Measurements from ENCODE around the gene DMBT1.

DMBT1 gene

DNA sequence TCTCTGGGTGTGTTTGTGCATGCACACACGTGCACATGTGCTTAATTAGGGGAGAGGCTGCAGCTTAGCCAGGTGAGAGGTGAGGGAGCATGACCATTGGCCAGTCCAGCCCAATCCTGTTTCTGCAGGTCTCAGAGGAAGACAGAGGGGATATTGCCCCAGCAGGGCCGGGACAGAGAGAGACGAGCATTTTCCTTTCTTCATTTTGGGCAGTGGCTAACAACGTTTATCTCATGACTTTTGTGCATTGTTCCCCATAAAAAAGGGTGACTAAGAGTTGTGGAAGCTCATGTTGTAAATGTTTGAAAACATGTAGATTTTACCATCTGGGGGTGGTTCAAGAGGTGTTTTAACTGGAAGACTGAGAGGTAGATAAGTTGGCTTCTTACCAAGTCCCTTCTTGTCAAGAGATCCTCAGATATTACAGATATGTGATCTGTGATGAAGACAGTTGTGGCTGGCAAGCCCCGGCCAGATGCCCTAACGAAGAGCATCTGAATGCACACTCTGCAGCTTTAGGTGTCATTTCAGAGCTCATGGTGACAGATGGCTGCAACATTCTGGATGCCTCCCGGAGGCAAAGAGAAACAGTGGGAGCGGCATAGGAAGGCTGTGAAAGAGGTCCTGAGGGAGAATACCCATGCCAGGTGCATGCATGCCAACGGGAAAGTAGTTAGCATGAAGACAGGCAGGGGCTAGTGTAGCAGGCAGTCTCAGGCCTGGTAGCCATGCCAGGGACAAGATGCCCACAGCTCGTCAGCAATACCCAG, 16.7 kb upstream of the DMBT1 start:
- FAIRE-seq (no peak), DNase-seq (ENCODE audit: insufficient read length, low spot score) (no peak)
- TF ChIP-seq PAX5 (IDR thresholded peaks at IDR 0.05; ENCODE audit: insufficient read depth, low read length, severe bottlenecking) (no peak), POLR2AphosphoS5 (IDR thresholded peaks at IDR 0.05; ENCODE audit: low read depth, low read length) (no peak), SPI1 (IDR thresholded peaks at IDR 0.05; ENCODE audit: low read depth, low read length) (no peak), POLR2A (IDR thresholded peaks at IDR 0.05; ENCODE audit: low read depth, low read length) (no peak), TAF1 (IDR thresholded peaks at IDR 0.05; ENCODE audit: low read depth, low read length) (no peak), POU2F2 (IDR thresholded peaks at IDR 0.05; ENCODE audit: low read depth, low read length) (no peak)

DNA sequence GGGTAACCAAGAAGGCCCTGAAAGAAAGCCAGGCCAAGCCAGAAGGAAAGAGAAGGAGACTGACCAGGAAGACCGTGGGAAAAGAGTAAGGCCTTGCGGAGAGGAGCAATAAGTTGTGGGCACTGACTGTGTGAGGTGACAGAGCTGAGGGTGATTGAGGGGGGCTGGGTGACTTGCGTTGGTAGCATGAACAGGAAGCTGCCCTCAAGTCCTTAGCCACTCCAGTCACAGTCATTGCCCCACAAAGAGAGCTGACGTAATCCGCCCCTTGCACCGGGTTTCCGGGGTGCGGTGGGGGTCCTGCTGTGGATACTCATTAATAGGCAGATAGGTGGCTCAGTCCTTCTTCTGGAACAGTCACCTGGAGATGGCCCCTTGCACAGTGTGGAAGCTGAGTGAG, 16.1 kb upstream of the DMBT1 start:
- FAIRE-seq (no peak), DNase-seq (ENCODE audit: insufficient read length, low spot score) (no peak)
- TF ChIP-seq SPI1 (IDR thresholded peaks at IDR 0.05; ENCODE audit: low read depth, low read length) (no peak), POLR2A (IDR thresholded peaks at IDR 0.05; ENCODE audit: low read depth, low read length) (no peak), POU2F2 (IDR thresholded peaks at IDR 0.05; ENCODE audit: low read depth, low read length) (no peak), POLR2AphosphoS5 (IDR thresholded peaks at IDR 0.05; ENCODE audit: low read depth, low read length) (no peak), TAF1 (IDR thresholded peaks at IDR 0.05; ENCODE audit: low read depth, low read length) (no peak), PAX5 (IDR thresholded peaks at IDR 0.05; ENCODE audit: insufficient read depth, low read length, severe bottlenecking) (no peak)

DNA sequence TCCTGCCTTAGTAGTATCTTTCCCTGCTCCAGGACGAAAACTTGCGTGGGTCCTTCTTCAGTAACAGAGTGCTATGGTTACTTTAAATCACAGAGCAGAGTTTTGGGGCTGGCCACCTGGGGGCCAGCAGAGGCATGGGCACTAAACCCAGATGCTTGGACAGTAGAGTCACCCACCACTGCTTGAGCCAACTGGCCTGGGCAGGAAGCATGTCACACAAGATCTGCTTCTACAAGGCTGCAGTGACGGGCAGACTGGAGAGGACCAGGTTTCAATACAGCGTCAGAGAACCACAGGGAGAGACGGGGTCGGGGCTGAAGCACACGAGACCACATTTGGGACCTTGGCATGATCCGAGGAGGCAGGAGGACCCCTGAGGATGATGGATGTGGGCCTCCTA, 14.3 kb upstream of the DMBT1 start:
- no peak for TF ChIP-seq POLR2AphosphoS5 (IDR thresholded peaks at IDR 0.05; ENCODE audit: low read depth, low read length)
- TF ChIP-seq TAF1 (IDR thresholded peaks at IDR 0.05; ENCODE audit: low read depth, low read length) = no peak
- no peak for TF ChIP-seq POLR2A (IDR thresholded peaks at IDR 0.05; ENCODE audit: low read depth, low read length)
- no peak for TF ChIP-seq POU2F2 (IDR thresholded peaks at IDR 0.05; ENCODE audit: low read depth, low read length)
- TF ChIP-seq SPI1 (IDR thresholded peaks at IDR 0.05; ENCODE audit: low read depth, low read length) = no peak
- TF ChIP-seq PAX5 (IDR thresholded peaks at IDR 0.05; ENCODE audit: insufficient read depth, low read length, severe bottlenecking) = no peak
- DNase-seq (ENCODE audit: insufficient read length, low spot score) (no peak), FAIRE-seq (no peak)

GRCh38 chr10:122548407-122549085, 12.0 kb upstream of the DMBT1 start:
- no peak for TF ChIP-seq POU2F2 (IDR thresholded peaks at IDR 0.05; ENCODE audit: low read depth, low read length)
- no peak for TF ChIP-seq POLR2AphosphoS5 (IDR thresholded peaks at IDR 0.05; ENCODE audit: low read depth, low read length)
- TF ChIP-seq PAX5 (IDR thresholded peaks at IDR 0.05; ENCODE audit: insufficient read depth, low read length, severe bottlenecking) = no peak
- TF ChIP-seq POLR2A (IDR thresholded peaks at IDR 0.05; ENCODE audit: low read depth, low read length) = no peak
- TF ChIP-seq TAF1 (IDR thresholded peaks at IDR 0.05; ENCODE audit: low read depth, low read length) = no peak
- no peak for TF ChIP-seq SPI1 (IDR thresholded peaks at IDR 0.05; ENCODE audit: low read depth, low read length)
- DNase-seq (ENCODE audit: insufficient read length, low spot score) (no peak), FAIRE-seq (no peak)

DNA sequence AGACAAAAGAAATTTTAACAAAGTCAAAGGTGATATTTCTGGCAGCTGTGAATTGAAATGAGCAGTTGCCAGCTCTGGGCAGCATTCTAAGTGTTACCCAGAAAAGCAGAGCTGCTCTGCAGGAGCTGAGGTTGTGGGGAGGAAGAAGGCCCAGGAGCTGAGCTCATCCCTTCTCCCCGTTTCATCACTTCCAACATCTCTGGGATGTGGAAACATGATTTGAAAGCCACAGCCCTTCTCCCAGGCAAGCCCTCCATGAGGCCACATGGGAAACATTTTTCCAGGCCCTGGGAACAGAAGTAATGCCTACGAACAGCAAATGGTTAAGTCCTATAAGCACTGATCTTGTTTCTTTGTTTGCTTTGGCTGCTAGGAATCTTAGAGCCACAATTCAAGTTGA, 10.9 kb upstream of the DMBT1 start:
- no peak for FAIRE-seq
- no peak for DNase-seq (ENCODE audit: insufficient read length, low spot score)
- no peak for TF ChIP-seq TAF1 (IDR thresholded peaks at IDR 0.05; ENCODE audit: low read depth, low read length)

DNA sequence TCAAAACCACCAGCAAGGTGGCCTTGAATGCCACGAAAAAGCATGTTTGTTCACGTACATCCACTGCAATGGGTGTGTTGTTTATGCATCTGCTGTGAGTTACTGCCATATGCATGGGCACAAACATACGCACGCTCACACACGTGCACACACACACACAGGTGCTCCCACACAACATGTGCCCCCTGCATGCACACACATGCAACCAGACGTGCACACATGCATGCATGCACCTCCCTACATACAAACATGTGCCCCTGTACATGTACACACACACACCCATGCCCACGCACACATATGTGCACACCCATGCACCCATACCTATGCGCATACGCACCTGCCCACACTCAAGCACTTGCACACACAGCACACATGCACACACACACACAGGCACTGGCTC, 10.1 kb upstream of the DMBT1 start:
- FAIRE-seq (no peak), DNase-seq (ENCODE audit: insufficient read length, low spot score) (no peak)
- TF ChIP-seq PAX5 (IDR thresholded peaks at IDR 0.05; ENCODE audit: insufficient read depth, low read length, severe bottlenecking) (no peak), POU2F2 (IDR thresholded peaks at IDR 0.05; ENCODE audit: low read depth, low read length) (no peak), POLR2AphosphoS5 (IDR thresholded peaks at IDR 0.05; ENCODE audit: low read depth, low read length) (no peak), TAF1 (IDR thresholded peaks at IDR 0.05; ENCODE audit: low read depth, low read length) (no peak), POLR2A (IDR thresholded peaks at IDR 0.05; ENCODE audit: low read depth, low read length) (no peak)

DNA sequence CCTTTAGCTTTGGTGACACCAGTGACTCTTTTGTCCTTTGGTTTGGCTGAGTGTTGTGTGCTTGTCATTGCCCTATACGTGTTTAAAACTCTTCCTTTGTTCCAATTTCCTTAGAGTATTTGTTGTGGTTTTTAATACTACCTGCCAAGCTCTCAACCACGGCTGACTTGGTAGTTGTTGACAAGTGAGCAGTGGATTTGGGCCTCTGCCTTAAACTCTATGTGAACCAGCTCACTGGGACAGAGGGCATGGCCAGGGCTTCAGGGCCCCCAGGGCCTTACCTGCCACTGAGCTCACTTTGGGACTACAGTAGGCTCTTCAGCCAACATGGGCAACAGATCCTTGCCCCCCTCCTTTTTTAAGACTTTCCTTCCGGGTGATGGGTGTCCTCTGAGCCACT, 9.6 kb upstream of the DMBT1 start:
- DNase-seq (ENCODE audit: insufficient read length, low spot score) = no peak
- no peak for FAIRE-seq
- TF ChIP-seq SPI1 (IDR thresholded peaks at IDR 0.05; ENCODE audit: low read depth, low read length) = no peak
- TF ChIP-seq POU2F2 (IDR thresholded peaks at IDR 0.05; ENCODE audit: low read depth, low read length) = no peak
- no peak for TF ChIP-seq POLR2A (IDR thresholded peaks at IDR 0.05; ENCODE audit: low read depth, low read length)
- no peak for TF ChIP-seq TAF1 (IDR thresholded peaks at IDR 0.05; ENCODE audit: low read depth, low read length)
- TF ChIP-seq POLR2AphosphoS5 (IDR thresholded peaks at IDR 0.05; ENCODE audit: low read depth, low read length) = no peak
- TF ChIP-seq PAX5 (IDR thresholded peaks at IDR 0.05; ENCODE audit: insufficient read depth, low read length, severe bottlenecking) = no peak

DNA sequence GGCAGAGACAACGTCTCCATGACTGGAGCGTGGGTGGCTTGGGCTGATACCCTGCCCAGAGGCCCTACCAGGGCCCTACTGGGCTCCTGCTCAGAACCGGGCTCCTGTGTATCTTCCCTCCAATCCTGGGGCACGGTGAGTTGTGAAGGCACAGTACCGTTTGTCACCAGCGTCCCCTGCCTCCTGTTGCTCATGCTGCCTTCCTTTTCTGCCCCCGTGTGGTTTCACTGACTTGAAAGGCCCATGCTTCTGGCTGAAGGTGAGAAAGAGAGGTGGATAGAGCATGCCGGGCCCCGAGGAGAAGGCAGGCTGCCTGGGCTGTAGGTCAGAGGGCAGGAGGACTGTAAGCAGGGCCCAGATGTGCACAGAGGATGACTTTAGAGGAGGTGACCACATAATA, 9.1 kb upstream of the DMBT1 start:
- no peak for TF ChIP-seq POU2F2 (IDR thresholded peaks at IDR 0.05; ENCODE audit: low read depth, low read length)
- no peak for TF ChIP-seq POLR2A (IDR thresholded peaks at IDR 0.05; ENCODE audit: low read depth, low read length)
- TF ChIP-seq SPI1 (IDR thresholded peaks at IDR 0.05; ENCODE audit: low read depth, low read length) = no peak
- TF ChIP-seq TAF1 (IDR thresholded peaks at IDR 0.05; ENCODE audit: low read depth, low read length) = no peak
- TF ChIP-seq PAX5 (IDR thresholded peaks at IDR 0.05; ENCODE audit: insufficient read depth, low read length, severe bottlenecking) = no peak
- no peak for TF ChIP-seq POLR2AphosphoS5 (IDR thresholded peaks at IDR 0.05; ENCODE audit: low read depth, low read length)
- DNase-seq (ENCODE audit: insufficient read length, low spot score) (no peak), FAIRE-seq (no peak)

DNA sequence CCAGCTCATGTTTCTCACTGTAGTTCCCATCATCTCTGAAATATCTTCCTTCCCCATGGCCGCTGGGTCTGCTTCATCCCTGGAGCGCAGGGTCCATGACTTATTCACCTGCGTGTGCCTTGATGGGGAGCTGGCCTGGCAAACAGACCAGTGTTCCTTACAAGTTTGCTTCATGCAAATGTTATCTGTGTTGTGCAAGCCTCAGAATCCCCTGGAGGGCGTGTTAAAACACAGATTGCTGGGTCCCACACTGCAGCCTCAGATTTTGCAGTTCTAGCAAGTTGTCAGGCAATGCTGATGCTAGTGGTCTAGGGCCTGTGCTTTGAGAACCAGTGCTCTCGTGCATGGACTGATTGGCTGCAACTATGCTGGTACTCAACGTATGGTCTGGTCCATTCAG, 7.2 kb upstream of the DMBT1 start:
- no peak for FAIRE-seq
- TF ChIP-seq TAF1 (IDR thresholded peaks at IDR 0.05; ENCODE audit: low read depth, low read length) (no peak), PAX5 (IDR thresholded peaks at IDR 0.05; ENCODE audit: insufficient read depth, low read length, severe bottlenecking) (no peak), SPI1 (IDR thresholded peaks at IDR 0.05; ENCODE audit: low read depth, low read length) (no peak), POLR2AphosphoS5 (IDR thresholded peaks at IDR 0.05; ENCODE audit: low read depth, low read length) (no peak), POU2F2 (IDR thresholded peaks at IDR 0.05; ENCODE audit: low read depth, low read length) (no peak)
- DNase-seq (ENCODE audit: insufficient read length, low spot score) = no peak
